Central memory CD8-positive, alpha-beta T cell (primary cell): ENCODE data around the gene TMEM179.
A peak's percentile ranks its signal among the peaks of the same experiment; 100 is the strongest.

Experiments
- ATAC-seq: fragments of 150-1000 bp; cut with Tn5 transposase; replicated peaks from 2 replicates; pipeline ENCODE4 v1.10.0; 2022; ENCODE audit warnings: mild to moderate bottlenecking, moderate FRiP score, moderate number of reproducible peaks; ENCODE audit not compliant: poor library complexity, severe bottlenecking; ENCODE audit errors: extremely low read depth
- DNase-seq, 2 donors: peaks; one replicate each; pipeline ENCODE4 v3.0.0; 2021; ENCODE audit warnings: low spot score in 2 of 2
- H3K27ac Mint-ChIP-seq: one replicate; pipeline ENCODE4 v1.8.0; 2022; ENCODE audit warnings: low read depth, mild to moderate bottlenecking, moderate library complexity, mixed read lengths
- H3K27me3 Mint-ChIP-seq: one replicate; pipeline ENCODE4 v1.8.0; 2022; ENCODE audit warnings: mixed read lengths
- H3K36me3 Mint-ChIP-seq: one replicate; pipeline ENCODE4 v1.8.0; 2022; ENCODE audit warnings: mild to moderate bottlenecking, moderate library complexity, mixed read lengths; ENCODE audit not compliant: insufficient read depth
- H3K4me1 Mint-ChIP-seq: one replicate; pipeline ENCODE4 v1.8.0; 2022; ENCODE audit warnings: mixed read lengths
- H3K4me3 Mint-ChIP-seq: one replicate; pipeline ENCODE4 v1.8.0; 2022; ENCODE audit warnings: mild to moderate bottlenecking, moderate library complexity, mixed read lengths
- H3K9me3 Mint-ChIP-seq: one replicate; pipeline ENCODE4 v1.8.0; 2022; ENCODE audit warnings: mixed read lengths

Gene TMEM179

DNA sequence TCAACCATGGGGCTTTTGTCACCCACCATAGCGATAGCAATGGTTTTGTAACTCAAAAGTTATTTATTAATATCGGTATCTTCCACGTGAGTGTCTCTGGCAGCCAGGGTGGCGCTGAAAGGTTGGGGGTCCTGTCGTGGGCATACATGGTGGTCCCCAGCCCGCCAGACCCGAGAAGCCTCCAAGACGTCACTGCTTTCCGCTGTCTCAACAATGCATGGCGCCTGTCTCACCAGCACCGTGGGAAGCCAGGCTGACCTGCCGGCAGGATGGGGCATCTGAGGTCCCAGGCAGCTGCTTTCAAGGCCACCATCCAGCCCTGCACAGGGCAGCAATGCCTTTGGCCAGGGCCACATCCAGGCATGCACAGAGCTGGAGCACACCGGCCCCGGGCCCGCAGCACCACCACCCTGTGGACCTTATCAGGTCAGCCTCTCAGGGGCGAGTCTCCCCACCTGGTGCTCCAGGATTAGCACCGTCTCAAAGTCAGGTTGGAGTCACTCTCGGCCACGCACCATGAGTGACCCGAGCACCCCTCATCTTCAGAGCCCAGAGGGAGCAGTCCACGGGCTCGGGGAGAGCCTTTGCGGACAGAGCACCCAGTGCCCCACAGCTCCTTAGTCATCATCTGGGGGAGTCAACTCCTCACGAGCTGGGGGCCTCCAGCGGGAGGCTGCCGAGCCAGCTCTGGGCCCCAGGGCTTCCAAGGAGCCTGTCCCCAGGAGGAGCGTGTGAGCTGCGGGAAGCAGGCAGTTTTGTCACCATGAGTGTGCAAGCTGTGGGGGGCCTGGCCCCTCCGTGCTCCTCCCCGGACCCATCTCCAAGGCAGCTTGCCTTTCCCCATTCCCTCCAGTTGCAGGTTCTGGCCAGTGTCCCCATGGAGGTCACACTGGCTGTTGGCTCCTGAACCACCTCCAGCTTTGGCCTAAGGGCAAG, 39.6 kb downstream of the TMEM179 start:
- H3K27ac Mint-ChIP-seq = no peak overlapping the region
- DNase-seq (no peak), ATAC-seq (no peak)
- peaks cover 6% of the 10 kb centered on the region for H3K4me1 Mint-ChIP-seq
- peaks cover 43% of the 10 kb centered on the region for H3K27me3 Mint-ChIP-seq
- H3K36me3 Mint-ChIP-seq = no peaks in the 10 kb centered on the region
- H3K9me3 Mint-ChIP-seq = no peaks in the 10 kb centered on the region
- no peak overlapping the region for H3K4me3 Mint-ChIP-seq

DNA sequence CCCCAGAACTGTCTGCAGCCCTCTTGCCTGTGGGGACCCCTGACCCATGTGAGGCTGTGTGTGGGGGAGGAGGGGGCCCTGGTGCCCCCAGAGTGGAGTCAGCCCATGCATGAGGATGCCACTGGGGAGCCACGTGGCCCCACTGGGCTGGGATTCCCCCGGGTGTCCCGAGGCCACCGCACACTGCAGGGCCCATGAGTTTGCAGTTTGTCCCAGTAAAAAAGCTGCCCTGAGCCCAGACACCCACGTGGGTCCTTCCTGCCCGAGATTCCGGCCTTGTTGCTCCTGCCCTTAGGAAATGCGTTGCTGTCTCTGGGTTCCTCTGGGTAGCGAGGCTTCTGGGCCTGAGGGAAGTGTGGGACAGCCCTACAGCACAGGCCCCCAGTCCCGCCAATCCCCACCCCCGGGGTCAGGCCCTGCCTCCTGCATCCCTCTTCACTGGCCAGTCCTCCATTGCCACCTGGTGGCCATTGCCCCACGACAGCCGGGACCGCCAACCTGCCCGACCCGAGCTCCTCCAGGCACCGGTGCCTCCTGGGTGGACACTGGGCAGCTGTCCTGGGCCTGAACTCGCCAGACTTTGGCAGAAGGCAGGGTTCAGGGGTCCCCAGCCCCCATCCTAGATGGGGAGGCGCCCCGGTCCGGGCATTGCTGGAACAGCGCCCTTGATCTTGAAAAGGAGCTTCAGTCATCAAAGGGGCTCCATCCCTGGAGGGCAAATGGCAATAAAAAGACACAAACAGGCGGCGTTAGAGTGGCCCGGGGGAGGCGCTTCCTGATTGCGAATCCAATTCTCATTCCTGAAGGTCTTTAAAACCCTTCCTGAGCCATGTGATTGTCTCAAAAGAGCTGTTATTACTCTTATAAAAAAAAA, 40.6 kb downstream of the TMEM179 start:
- H3K27ac Mint-ChIP-seq = no peak overlapping the region
- peak; percentile 41 to 42 for DNase-seq
- peaks cover 6% of the 10 kb centered on the region for H3K4me1 Mint-ChIP-seq
- H3K9me3 Mint-ChIP-seq = no peaks in the 10 kb centered on the region
- H3K4me3 Mint-ChIP-seq = no peak overlapping the region
- no peaks in the 10 kb centered on the region for H3K36me3 Mint-ChIP-seq
- peaks cover 43% of the 10 kb centered on the region for H3K27me3 Mint-ChIP-seq
- ATAC-seq = no peak

DNA sequence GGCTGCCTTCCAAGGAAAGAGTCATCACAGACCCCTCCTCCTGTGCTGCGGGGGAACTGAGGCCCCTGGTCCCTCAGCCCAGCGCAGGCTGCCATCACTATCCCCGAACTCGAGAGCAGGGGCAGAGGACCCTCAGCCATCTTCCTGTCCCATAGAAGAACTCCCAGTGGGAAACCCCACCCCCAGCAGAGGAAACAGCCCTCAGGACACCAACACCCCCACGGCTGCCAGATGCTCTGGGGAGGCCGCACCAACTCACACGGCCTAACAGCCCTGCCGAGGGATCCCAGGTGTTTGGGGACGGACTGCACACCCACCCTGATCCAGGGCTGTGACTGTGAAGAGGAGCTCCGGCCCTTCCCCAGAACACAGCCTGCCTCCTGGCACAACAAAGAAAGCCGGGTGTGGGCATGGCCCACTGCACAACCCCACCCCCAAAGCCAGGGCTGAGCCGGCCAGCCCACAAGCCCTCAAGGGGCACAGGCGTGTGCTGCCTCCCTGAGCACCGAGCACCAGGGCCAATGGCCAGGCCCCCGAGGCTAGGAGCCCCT, 41.3 kb downstream of the TMEM179 start:
- Mint-ChIP-seq H3K27me3 (peaks cover 43% of the 10 kb centered on the region), H3K4me3 (no peak overlapping the region), H3K36me3 (no peaks in the 10 kb centered on the region), H3K27ac (no peak overlapping the region), H3K9me3 (no peaks in the 10 kb centered on the region), H3K4me1 (peaks cover 6% of the 10 kb centered on the region)
- DNase-seq (no peak), ATAC-seq (no peak)

DNA sequence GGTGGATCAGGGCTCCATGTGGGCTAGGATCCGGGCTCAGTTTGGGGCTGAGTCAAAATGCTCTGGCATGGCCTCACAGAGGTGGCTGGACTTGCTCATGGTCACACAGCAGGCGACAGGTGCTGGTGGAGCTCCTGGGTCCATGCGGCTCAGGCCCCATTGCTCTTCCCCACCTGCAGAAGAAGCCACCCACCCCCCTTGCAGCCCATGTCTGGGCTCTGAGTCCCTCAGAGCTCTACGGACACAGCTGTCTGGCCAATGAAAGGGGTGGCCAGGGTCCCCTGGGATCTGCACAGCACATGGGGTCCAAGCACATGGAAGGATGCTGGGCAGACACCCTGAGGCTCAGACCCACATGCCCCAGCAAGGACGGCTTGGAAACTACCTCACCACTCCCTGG, 42.0 kb downstream of the TMEM179 start:
- no peak overlapping the region for H3K4me3 Mint-ChIP-seq
- H3K36me3 Mint-ChIP-seq = no peaks in the 10 kb centered on the region
- no peaks in the 10 kb centered on the region for H3K9me3 Mint-ChIP-seq
- H3K4me1 Mint-ChIP-seq = peaks cover 6% of the 10 kb centered on the region
- no peak for DNase-seq
- peaks cover 43% of the 10 kb centered on the region for H3K27me3 Mint-ChIP-seq
- no peak overlapping the region for H3K27ac Mint-ChIP-seq
- ATAC-seq = no peak

DNA sequence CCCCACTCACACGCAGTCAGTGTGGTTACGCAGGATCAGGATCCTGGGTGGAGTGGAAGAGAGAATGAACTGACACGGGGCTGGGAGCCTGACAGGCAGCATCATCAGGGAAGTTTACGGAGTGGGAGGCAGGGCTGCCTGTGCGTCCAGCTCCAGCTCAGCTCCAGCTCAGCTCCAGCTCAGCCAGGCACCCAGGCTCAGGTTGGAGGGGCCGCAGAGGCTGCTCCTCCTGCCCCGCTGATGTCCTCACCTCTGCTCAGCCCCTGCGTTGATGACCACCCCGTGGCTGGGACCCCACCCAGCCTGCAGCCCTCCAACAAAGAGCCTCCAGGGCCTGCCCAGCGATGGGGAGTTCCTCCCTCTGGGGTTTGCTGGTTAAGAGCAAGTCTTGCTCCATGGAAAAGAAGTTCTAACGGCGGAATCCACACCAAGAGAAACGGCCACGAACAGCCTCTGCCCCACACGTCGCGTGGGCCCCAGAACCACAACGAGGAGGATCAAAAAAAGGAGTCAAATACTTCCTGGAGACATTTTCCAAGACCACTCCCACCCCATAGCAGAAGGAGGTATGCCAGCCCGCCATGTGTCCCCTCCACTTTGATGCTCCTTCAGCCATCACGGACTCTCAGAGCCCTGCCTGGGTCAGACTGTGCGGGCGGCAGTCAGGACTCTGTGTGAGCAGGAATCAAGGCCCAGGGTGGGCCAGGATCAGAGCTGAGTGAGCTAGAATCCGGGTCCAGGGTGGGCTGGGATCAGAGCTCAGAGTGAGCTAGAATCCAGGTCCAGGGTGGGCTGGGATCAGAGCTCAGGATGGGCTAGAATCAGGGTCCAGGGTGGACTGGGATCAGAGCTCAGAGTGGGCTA, 42.7 kb downstream of the TMEM179 start:
- Mint-ChIP-seq H3K27me3 (peaks cover 43% of the 10 kb centered on the region), H3K4me3 (no peak overlapping the region), H3K4me1 (peaks cover 6% of the 10 kb centered on the region), H3K36me3 (no peaks in the 10 kb centered on the region), H3K9me3 (no peaks in the 10 kb centered on the region), H3K27ac (no peak overlapping the region)
- no peak for ATAC-seq
- DNase-seq = no peak

DNA sequence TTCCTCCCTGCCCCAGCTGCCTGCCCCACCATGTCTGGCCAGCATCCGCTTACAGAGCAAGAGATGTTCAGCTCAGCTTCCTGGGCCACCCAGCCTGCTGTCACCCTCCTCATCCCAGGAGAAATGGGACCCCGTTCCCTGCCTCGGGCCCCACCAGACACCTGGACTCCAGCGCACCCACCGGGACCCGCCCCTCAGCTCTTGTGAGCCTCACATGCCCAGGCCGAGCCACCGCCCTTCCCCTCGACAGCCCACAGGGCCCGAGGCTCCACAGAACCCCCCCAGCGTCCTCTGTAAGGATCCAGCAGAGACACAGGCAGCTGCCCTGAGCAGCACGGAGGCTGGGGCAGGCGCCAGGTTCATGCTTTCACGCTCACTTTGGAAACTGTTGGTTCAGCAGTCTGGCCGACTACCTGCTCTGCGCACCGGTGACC, 43.4 kb downstream of the TMEM179 start:
- H3K4me1 Mint-ChIP-seq = peaks cover 6% of the 10 kb centered on the region
- H3K9me3 Mint-ChIP-seq = no peaks in the 10 kb centered on the region
- H3K4me3 Mint-ChIP-seq = no peak overlapping the region
- no peak for ATAC-seq
- no peak for DNase-seq
- H3K36me3 Mint-ChIP-seq = no peaks in the 10 kb centered on the region
- no peak overlapping the region for H3K27ac Mint-ChIP-seq
- peaks cover 39% of the 10 kb centered on the region for H3K27me3 Mint-ChIP-seq

DNA sequence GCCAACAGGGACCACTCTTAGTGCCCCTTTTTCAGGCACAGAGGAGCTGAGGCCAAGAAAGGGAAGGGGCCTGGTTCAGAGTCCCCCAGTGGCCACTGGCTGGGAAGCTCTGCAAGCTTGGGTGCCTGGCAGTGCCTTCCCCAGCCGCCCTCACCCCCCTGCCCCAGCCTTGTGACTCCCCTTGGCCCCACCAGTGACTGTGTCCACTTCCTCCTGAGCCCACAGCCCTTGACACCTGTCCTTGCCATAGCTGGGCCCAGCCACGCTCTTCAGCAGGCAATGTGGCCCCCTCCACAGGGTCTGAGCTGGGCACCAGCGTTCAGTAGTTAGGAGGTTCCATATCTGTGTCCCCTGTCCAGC, 44.0 kb downstream of the TMEM179 start:
- ATAC-seq = no peak

DNA sequence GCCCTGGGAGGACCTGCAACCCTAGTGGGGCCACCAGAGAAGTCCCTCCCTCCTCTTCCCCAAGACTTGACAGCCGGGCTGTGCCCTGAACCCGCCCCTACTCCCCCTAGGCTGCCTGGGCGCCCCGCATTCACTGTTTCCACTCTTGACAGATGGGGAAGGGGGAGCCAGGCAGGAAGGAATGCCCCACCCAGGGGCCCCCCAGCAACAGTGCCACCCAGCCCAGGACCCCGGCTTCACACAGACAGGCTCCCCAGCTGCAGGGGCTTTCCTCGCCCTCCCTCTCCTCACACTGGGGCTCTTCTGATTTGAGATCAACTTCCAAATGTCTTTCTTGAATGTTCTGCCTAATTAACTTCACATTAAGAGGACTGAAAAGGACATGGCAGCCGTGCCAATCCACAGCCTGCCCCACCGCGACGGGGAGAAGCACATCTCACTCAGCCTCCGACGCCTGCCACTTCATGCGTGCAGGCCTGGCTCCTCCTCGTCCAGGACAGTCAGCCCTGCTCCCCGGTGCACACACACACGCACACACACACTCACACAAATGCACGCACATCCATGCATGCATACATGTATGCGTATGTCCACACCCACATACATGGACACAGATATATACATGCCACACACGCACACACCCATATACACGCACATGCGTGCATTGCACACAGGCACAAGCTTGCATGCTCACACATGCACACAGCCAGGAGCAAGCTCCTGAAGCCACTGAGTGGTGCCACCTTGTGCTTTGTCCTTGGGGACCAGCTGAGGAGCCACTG, 44.6 kb downstream of the TMEM179 start:
- Mint-ChIP-seq H3K36me3 (no peaks in the 10 kb centered on the region), H3K4me3 (no peak overlapping the region), H3K27ac (no peak overlapping the region), H3K4me1 (peaks cover 6% of the 10 kb centered on the region), H3K27me3 (peaks cover 27% of the 10 kb centered on the region), H3K9me3 (no peaks in the 10 kb centered on the region)
- no peak for ATAC-seq
- no peak for DNase-seq

More for the DNA sequence above, 44.0 kb downstream of the TMEM179 start:
- H3K27me3 Mint-ChIP-seq = peaks cover 33% of the 10 kb centered on the region
- peaks cover 6% of the 10 kb centered on the region for H3K4me1 Mint-ChIP-seq
- no peak for DNase-seq
- no peak overlapping the region for H3K27ac Mint-ChIP-seq
- no peaks in the 10 kb centered on the region for H3K36me3 Mint-ChIP-seq
- H3K9me3 Mint-ChIP-seq = no peaks in the 10 kb centered on the region
- H3K4me3 Mint-ChIP-seq = no peak overlapping the region

DNA sequence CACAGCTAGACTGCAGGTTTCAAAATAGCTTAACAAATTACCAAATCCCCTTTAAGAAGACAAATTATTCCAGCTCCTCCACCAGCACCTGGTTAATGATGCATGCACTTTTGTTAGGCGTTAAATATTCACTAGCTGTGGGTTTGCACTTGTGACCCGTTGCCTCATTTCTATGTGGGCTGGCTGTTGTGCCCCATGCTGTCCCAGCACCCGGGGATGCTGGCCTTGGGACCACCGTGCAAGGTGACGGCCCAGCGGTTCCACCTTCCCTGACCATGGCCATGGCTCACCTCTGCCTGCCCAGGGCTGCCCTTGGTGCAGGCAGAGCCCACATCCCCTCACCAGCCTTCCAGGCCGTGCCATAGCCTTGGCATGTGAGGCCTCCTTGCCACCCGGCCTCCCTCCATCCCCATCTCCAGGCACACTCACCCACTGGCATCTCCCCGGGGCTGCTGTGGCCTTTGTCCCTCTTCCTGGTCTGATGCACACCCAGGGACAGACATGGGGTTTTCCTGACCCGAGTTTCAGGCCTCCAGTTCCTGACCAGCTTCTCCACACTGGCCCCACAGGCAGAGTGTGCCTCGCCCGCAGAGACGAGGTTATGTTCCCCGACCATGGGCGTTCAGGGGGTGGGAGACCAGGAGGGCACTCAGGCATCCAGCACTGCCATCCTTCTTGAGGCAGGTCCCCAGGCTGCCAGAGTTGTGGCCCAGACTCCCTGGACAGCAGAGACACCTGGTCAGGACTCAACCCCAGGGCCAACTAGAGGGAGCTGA, 45.4 kb downstream of the TMEM179 start:
- no peak for ATAC-seq
- H3K27ac Mint-ChIP-seq = no peak overlapping the region
- no peaks in the 10 kb centered on the region for H3K9me3 Mint-ChIP-seq
- H3K36me3 Mint-ChIP-seq = no peaks in the 10 kb centered on the region
- no peak overlapping the region for H3K4me3 Mint-ChIP-seq
- DNase-seq = no peak
- peaks cover 20% of the 10 kb centered on the region for H3K27me3 Mint-ChIP-seq
- peaks cover 6% of the 10 kb centered on the region for H3K4me1 Mint-ChIP-seq

DNA sequence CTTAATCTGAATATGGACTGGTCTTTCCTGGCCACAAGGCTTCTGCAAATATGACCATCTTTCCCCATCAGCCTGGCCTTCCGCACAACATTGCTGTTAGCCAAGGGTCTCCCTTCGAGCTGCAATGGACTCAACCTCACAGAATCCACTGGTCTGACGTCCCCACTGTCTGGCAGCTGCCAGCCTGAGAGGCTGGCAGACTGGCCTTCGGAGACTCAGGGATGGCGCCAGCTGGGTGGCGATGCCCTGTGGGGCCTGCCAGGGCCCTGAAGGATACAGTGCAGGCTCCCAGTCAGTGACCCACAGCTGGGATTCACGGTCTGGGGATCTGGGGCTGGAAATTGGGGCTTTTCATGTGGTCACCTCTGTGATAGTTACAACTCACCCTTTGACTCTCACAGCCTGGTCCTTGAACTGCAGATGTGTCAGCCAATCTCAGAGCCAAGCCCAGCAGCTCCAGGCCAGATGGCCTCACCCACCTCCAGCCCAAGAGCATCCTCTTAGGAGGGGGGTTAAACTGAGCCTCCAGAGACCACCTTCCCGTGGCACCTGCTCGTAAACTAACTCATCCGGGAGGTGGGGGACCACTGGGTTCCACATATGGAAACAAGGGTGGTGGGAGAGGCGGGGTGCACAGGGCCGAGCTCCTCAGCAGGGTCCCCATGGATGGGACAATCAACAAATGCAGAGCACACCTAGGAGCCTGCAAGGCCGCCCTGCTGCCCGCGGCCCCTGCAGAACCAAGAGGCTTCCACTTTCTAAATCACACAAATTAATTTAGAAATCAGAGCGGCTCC, 46.1 kb downstream of the TMEM179 start:
- Mint-ChIP-seq H3K36me3 (no peaks in the 10 kb centered on the region), H3K4me1 (no peaks in the 10 kb centered on the region), H3K27me3 (peaks cover 15% of the 10 kb centered on the region), H3K27ac (no peak overlapping the region), H3K4me3 (no peak overlapping the region), H3K9me3 (no peaks in the 10 kb centered on the region)
- DNase-seq = no peak
- no peak for ATAC-seq
